ENCODE data around the gene RAB11FIP3. TPM values are rescaled to one million over a fixed set of nuclear protein-coding genes. Genes with fewer than 3 reads are reported as not detected.

The RAB11FIP3 gene
- total RNA-seq, 1 experiment from 2014 or later = 35.8 TPM

GRCh38 chr16:426115-426905 lies 861 bp downstream of the RAB11FIP3 start:
- no peaks in the 10 kb centered on the region for H3K27me3 Mint-ChIP-seq (ENCODE audit: insufficient read depth, unreplicated experiment)
- POLR2A ChIA-PET = no interaction called here
- peak overlapping the region; percentile 50 for H3K4me3 ChIP-seq (ENCODE audit: low read depth, low read length)
- intact Hi-C loops (cut with micrococcal nuclease; ENCODE audit: unreplicated experiment) = loop anchor here (10.0 kb wide), 1 partner anchor 58 kb away; no protein-coding TSS in a partner anchor
- BruUV-seq (replicated peaks) = no TSS peak
- H3K9me3 Mint-ChIP-seq (ENCODE audit: unreplicated experiment) = no peaks in the 10 kb centered on the region
- no peaks in the 10 kb centered on the region; the same call in 1 of the 2 replicates for H3K27me3 ChIP-seq (replicated peaks; ENCODE audit: control insufficient read depth, insufficient read depth, low read length)
- CTCF ChIA-PET = interaction anchor here (1.0 kb wide), 1 partner anchor 69 kb away, joined by 3 read pairs; no protein-coding TSS in a partner anchor
- DNase-seq = peak in 1 of 2 experiments; percentile 29
- H3K36me3 Mint-ChIP-seq (ENCODE audit: insufficient read depth, unreplicated experiment) = no peaks in the 10 kb centered on the region
- peaks cover 11% of the 10 kb centered on the region for H3K4me1 Mint-ChIP-seq (ENCODE audit: low read depth, unreplicated experiment)
- TF ChIP-seq CTCF (IDR thresholded peaks at IDR 0.05; ENCODE audit: insufficient read depth in 1 of 2, low read depth in 1 of 2, low read length in 1 of 2, severe bottlenecking in 1 of 2, unreplicated experiment in 1 of 2) = no peak
- no peak overlapping the region for H3K27ac Mint-ChIP-seq (ENCODE audit: unreplicated experiment)
- no peaks in the 10 kb centered on the region; the same call in 1 of the 2 replicates for H3K4me1 ChIP-seq
- H3K9me3 ChIP-seq = no peaks in the 10 kb centered on the region
- no peaks in the 10 kb centered on the region for H3K36me3 ChIP-seq (ENCODE audit: control insufficient read depth, insufficient read depth, low read length)
- H3K4me3 Mint-ChIP-seq (ENCODE audit: unreplicated experiment) = peak overlapping the region; percentile 73

GRCh38 chr16:426906-427249 lies 1.4 kb downstream of the RAB11FIP3 start:
- H3K27ac Mint-ChIP-seq (ENCODE audit: unreplicated experiment) = no peak overlapping the region
- no peaks in the 10 kb centered on the region; the same call in 1 of the 2 replicates for H3K4me1 ChIP-seq
- intact Hi-C loops (cut with micrococcal nuclease; ENCODE audit: unreplicated experiment) = loop anchor here (10.0 kb wide), 1 partner anchor 58 kb away; no protein-coding TSS in a partner anchor
- H3K27me3 Mint-ChIP-seq (ENCODE audit: insufficient read depth, unreplicated experiment) = no peaks in the 10 kb centered on the region
- no peaks in the 10 kb centered on the region for H3K9me3 Mint-ChIP-seq (ENCODE audit: unreplicated experiment)
- DNase-seq = no peak
- no peak for TF ChIP-seq CTCF (IDR thresholded peaks at IDR 0.05; ENCODE audit: insufficient read depth in 1 of 2, low read depth in 1 of 2, low read length in 1 of 2, severe bottlenecking in 1 of 2, unreplicated experiment in 1 of 2)
- H3K4me3 Mint-ChIP-seq (ENCODE audit: unreplicated experiment) = peak overlapping the region; percentile 73
- H3K27me3 ChIP-seq (replicated peaks; ENCODE audit: control insufficient read depth, insufficient read depth, low read length) = no peaks in the 10 kb centered on the region; the same call in 1 of the 2 replicates
- H3K4me1 Mint-ChIP-seq (ENCODE audit: low read depth, unreplicated experiment) = peaks cover 11% of the 10 kb centered on the region
- BruUV-seq (replicated peaks) = no TSS peak
- H3K9me3 ChIP-seq = no peaks in the 10 kb centered on the region
- H3K36me3 Mint-ChIP-seq (ENCODE audit: insufficient read depth, unreplicated experiment) = no peaks in the 10 kb centered on the region
- H3K4me3 ChIP-seq (ENCODE audit: low read depth, low read length) = peak overlapping the region; percentile 50
- H3K36me3 ChIP-seq (ENCODE audit: control insufficient read depth, insufficient read depth, low read length) = no peaks in the 10 kb centered on the region
- ChIA-PET CTCF (no interaction called here), POLR2A (no interaction called here)

DNA sequence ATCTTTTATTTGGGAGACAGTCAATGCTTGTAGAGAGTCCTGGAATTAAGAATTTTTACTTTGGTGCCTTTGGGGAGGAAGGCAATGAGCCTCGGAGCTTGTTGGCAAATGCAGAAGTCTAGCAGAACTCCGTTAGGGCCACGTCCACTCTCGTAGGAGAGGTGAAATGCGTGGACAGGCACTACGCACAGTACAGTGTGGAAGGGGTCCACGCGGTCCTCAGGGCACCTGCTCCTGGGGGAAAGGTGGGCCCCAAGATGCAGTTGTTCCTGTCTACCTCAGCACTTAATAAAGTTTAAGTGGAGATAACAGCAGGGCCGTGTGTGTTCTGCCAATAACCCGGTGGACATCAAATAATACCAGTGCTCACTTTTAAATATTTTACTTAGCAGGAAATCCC lies 1.8 kb downstream of the RAB11FIP3 start:
- POLR2A ChIA-PET = no interaction called here
- TSS peak; percentile 67 for BruUV-seq (replicated peaks)
- no peaks in the 10 kb centered on the region for H3K36me3 Mint-ChIP-seq (ENCODE audit: insufficient read depth, unreplicated experiment)

More for the DNA sequence above, 1.8 kb downstream of the RAB11FIP3 start:
- Histone ChIP-seq H3K36me3 (ENCODE audit: control insufficient read depth, insufficient read depth, low read length) (no peaks in the 10 kb centered on the region), H3K4me1 (no peaks in the 10 kb centered on the region; the same call in 1 of the 2 replicates), H3K9me3 (no peaks in the 10 kb centered on the region), H3K4me3 (ENCODE audit: low read depth, low read length) (no peak overlapping the region), H3K27me3 (replicated peaks; ENCODE audit: control insufficient read depth, insufficient read depth, low read length) (no peaks in the 10 kb centered on the region; the same call in 1 of the 2 replicates)
- peaks cover 11% of the 10 kb centered on the region for H3K4me1 Mint-ChIP-seq (ENCODE audit: low read depth, unreplicated experiment)
- intact Hi-C loops (cut with micrococcal nuclease; ENCODE audit: unreplicated experiment) = loop anchor here (10.0 kb wide), 1 partner anchor 58 kb away; no protein-coding TSS in a partner anchor
- no peaks in the 10 kb centered on the region for H3K9me3 Mint-ChIP-seq (ENCODE audit: unreplicated experiment)
- H3K4me3 Mint-ChIP-seq (ENCODE audit: unreplicated experiment) = peak overlapping the region; percentile 73
- no peaks in the 10 kb centered on the region for H3K27me3 Mint-ChIP-seq (ENCODE audit: insufficient read depth, unreplicated experiment)
- TF ChIP-seq CTCF (IDR thresholded peaks at IDR 0.05; ENCODE audit: insufficient read depth in 1 of 2, low read depth in 1 of 2, low read length in 1 of 2, severe bottlenecking in 1 of 2, unreplicated experiment in 1 of 2) = no peak
- CTCF ChIA-PET = no interaction called here
- no peak for DNase-seq
- H3K27ac Mint-ChIP-seq (ENCODE audit: unreplicated experiment) = no peak overlapping the region

Measured in Caco-2 (cell line).